Adipose tissue (tissue), 3 donors: Measurements from ENCODE around the gene NET1. TPM values are rescaled to one million over a fixed set of nuclear protein-coding genes. Genes with fewer than 3 reads are reported as not detected.

ENCODE experiments used
- H3K27ac ChIP-seq: one replicate; pipeline ENCODE4 v1.5.1; 2013; ENCODE audit warnings: low read depth, low read length
- WGBS, 3 donors: extraction: QIAGEN DNeasy Blood & Tissue Kit; methylation state at CpG; one replicate each; pipeline ENCODE4 v1.1.7; 2013; 5-methylcytosine and 5-hydroxymethylcytosine counted together
- polyA plus RNA-seq, 3 donors: library from polyadenylated mRNA; stranded (reverse); fragments of 200-250 nt; gene quantifications; one replicate each; pipeline ENCODE4 v1.2.3, GENCODE V29; 2013
- donor health status: healthy with polysubstance abuse.
- donor health status: Bipolar disorder and iron deficiency.
- donor health status: healthy.

NET1 gene
- polyA plus RNA-seq, 3 donors: 32.4 to 96.2 (median 38.6) TPM

DNA sequence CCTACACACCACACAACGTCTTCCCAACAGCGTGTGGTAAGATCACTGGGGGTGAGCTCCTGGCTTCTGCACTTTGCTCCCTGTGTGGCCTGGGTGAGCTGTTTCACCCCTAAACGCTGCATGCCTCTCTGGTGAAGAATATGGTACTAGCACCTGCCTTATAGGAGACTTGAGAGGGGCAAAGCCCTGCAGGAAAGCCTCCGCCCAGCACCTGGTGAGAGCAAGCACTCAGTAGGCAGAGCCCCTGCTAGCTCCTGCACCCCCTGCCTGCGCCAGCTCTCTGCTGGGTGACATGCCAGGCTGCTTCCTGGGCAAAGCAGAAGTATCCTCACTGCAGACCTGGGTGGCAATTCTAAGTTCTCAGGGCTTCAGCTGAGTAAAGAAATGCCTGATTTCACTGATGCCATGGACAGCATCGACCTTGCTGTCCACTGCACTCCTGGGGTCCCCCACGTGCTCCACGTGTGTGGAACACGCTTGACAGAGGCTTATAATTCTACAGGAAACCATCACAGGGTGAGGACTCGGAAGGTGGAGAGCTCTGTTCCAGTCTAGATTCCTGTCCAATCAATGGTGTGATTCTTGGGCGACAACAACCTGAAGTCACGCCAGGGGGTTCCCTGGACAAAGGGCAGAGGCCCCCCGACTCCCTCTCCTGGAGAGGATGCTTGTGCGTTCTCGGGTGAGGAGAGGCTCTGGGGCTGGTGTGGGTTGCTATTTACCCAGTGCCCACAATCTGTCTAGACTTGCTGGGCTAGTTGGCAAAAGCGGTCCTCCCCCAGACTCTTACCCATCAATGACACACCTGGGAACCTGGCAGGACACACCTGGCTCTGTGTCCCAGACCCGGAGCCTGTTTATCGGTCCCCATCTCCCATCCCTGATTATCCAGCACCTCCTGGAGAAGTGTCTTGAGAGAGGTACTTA is 92.1 kb downstream of the NET1 start:
- whole genome bisulfite sequencing, 3 donors: 61 to 85% (median 79%) methylated on average over 18 of the region's 18 CpGs
- H3K27ac ChIP-seq: no peak overlapping the region

DNA sequence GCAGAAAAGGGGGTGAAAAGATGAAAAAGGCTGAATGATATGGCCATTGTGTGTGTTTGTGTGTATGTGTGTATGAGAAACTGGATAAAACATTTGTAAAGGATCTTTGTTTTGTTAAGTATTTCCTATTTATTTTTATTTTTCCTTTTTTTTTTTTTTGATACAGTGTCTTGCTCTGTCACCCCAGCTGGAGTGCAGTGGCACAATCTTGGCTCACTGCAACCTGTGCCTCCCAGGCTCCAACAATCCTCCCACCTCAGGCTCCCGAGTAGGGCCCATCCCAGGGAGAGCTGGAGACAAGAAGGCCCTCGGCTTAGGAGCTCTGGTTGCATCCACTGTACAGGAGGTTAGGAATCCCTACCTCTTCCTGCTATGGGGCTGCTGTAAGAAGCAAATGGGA is 93.9 kb downstream of the NET1 start:
- 35 to 71% (median 66%) methylated on average over 2 of the region's 2 CpGs for WGBS, 3 donors

DNA sequence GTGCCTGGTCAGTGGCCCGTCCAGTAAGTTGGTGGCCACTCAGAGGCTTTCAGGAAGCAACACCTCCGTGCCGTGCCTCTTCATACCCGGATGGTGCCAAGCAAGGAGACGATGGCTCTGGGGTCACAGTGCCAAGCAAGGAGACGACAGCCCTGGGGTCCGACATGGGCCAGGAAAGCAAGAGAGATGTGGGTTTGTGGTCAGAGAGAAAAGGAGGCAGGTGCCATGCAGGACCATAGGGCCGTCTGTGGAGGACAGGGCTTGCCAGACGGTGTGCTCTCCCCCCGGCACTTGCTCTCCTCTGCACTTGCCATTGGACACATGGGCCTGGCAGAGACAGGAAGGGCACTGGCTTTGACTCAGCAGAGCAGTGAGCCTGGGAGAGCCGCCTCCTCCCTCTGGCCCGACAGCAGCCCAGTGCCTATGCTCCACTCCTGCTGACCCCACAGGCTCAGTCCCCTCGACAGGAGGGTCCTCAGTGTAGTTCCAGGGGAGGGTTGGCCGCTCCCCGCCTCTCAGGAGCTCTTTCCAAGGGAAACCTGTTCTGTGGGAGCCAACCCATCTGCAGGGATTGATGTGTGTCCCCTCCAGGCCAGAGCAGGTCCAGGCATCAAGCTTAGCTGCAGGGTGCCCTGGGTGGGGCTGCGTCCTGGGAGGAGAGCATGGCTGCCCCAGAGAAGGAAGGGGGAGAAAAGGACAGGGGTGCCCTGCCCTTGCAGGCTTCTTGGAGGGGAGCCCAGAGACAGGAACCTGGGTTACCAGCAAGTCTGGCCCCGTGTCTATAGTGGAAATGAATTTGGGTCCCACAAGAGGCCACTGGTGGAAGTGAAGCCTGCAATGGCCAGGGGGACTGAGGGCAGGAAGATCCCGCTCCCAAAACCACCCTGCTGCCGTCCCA is 94.6 kb downstream of the NET1 start:
- WGBS, 3 donors: 92 to 93% (median 93%) methylated on average over 19 of the region's 19 CpGs
- no peak overlapping the region for H3K27ac ChIP-seq

More for the DNA sequence above, 93.9 kb downstream of the NET1 start:
- H3K27ac ChIP-seq: no peak overlapping the region

DNA sequence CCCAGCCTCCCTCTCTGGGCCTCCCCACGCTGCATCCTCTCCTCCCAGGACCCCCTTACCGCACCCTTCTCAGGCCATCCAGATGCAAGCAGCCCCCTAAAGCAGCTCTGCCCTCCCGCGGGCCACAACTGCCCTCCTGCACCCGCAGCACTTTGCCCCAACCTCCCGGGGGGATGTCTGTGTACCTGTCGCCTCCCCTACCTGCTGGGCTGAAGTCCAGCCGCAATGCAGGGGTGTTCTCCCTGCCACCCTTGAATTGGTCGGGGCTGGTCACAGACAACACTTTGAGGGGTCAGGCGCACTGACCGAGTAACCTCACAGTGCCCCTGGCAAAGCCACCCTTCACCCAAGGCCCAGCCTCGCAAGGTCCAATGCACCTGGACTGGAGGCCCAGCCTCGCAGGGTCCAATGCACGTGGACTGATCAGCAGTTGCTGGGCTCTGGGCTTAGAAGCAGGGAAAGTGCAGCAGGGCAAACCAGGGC is 95.3 kb downstream of the NET1 start:
- 89 to 97% (median 95%) methylated on average over 13 to 14 of the region's 14 CpGs for WGBS, 3 donors
- no peak overlapping the region for H3K27ac ChIP-seq

DNA sequence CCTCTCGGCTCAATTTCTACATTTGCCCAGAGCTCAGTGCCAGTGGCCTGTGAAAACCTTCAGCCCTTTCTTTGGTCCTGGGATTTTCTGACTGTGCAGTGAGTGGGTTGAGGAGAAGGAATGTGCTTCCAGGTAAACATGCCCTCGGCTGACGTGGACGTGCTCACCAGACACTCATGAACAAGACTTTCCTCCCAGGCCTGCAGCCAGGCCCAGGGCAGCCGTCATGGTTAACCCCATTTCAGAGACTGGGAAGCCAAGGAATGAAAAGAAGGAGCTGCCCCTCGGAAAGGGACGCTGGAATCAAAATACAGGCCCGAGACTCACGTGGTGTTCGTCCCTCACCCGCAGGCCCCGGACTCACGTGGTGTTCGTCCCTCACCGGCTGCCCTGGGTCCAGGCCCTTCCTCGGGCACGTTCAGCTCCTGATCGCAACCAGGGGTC is 95.8 kb downstream of the NET1 start:
- WGBS, 3 donors: 94 to 97% (median 94%) methylated on average over 18 of the region's 18 CpGs
- no peak overlapping the region for H3K27ac ChIP-seq

Other genes starting within 250 kb of the NET1 start
- gene AKR1C8, start 227.4 kb upstream of the NET1 start, polyA plus RNA-seq: under 1 TPM in 2 of 3 donors, not detected in 1; 0.14 to 0.34 TPM
- not detected for gene AKR1C4, start 215.7 kb upstream of the NET1 start, polyA plus RNA-seq
- 1 to 10 TPM in 1 of 3 donors, not detected in 2; 1.5 TPM for gene UCN3, start 47.6 kb upstream of the NET1 start, polyA plus RNA-seq
- gene TUBAL3, start 7.7 kb upstream of the NET1 start, polyA plus RNA-seq: under 1 TPM; 0.04 to 0.22 (median 0.07) TPM
- gene CALML5, start 87.0 kb downstream of the NET1 start, polyA plus RNA-seq: under 1 TPM in 1 of 3 donors, not detected in 2; 0.09 TPM
- under 1 TPM; 0.06 to 0.36 (median 0.22) TPM for gene CALML3, start 112.4 kb downstream of the NET1 start, polyA plus RNA-seq